ENCODE results near the gene SLC27A5.
"Not testable (repeated sequence)": the region's sequence is repeated elsewhere in the genome, so short reads cannot be mapped to it uniquely, and the experiment has no call there.

Gene SLC27A5

DNA sequence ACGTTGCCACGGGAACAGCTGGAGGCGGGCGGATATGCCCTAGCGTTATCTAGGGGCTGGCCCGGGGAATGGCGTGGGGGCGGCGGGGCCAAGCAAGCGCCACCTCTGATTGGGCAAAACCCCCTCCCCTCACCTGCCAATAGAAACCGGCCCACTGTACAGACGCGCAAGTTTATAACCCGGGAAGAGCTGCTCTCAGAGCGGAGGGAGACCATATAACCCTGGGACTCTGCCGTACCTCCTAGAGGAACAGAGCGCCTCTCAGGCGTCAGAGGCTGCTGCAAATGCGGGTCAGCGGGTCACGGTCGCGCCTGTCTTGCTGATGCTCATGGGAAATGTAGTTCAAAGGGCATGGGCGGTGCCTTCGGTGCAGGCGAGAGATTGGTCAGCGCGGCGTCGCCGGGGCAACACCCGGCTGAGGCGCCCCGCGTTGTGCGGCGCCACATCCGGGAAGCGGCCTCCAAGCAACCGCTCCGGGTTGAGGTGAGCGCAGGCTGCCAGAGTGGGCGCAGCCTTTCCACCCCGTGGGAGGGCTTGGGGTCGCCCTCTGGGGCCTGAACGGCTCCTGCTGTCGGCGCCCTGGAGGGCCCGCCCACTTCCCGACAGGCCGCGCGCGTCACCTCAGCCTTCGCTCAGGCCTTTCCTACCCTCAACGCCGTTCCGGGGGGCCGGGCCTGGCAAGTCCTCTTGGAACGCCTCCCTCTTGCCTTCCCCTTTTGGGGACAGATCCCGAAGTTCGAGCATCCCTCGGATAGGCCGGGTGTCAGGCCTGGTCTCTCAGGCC, 35.9 kb downstream of the SLC27A5 start, which contains the start of gene ZNF446:
Gene ZNF446 (plus strand): TSS at position 639 of the 784 bp plus-strand sequence. CDS start 867 bp downstream, outside the sequence.
- H3K4me3 ChIP-seq (ENCODE audit: low read depth, low read length): peak within 1 kb of the TSS; percentile 67

DNA sequence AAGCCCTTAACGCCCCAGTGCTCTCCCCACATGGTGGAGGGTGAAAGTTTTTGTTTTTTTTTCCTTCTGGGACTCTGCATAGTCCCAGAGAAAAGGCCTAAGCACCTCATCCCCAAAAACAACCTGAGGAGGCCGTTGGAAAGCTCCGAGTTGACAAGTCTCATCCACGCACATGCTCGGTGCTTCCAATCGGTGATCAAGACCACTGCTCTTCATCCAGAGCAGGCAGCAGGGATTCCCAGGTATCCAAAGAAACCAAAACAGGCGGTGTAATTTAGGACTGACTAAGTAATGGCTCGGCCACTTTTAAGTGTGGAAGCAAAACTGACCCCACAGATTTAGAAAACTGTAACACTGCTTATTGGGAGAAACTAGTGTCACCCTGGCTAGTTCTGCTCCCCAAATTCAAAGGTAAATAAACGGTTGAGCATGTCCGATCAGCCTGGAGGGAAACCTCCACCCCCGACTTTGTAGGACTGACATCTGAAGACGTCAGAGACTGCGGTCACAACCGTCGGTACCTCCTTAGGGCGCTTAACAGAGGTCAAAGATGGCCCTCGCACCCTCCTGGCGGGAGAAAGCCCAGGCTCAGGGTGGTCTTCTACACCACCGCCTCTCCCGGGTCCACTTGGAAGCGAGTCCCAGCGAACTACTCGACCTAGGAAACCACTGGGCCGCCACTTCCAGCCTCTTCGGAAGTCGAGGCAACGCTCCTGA, 36.6 kb downstream of the SLC27A5 start:
- peak overlapping the region; percentile 67 for H3K4me3 ChIP-seq (ENCODE audit: low read depth, low read length)
- DNase-seq (ENCODE audit: low read depth): no peak

More for the DNA sequence above, 35.9 kb downstream of the SLC27A5 start, which contains the start of gene ZNF446:
- DNase-seq (ENCODE audit: low read depth): peak; percentile 92

DNA sequence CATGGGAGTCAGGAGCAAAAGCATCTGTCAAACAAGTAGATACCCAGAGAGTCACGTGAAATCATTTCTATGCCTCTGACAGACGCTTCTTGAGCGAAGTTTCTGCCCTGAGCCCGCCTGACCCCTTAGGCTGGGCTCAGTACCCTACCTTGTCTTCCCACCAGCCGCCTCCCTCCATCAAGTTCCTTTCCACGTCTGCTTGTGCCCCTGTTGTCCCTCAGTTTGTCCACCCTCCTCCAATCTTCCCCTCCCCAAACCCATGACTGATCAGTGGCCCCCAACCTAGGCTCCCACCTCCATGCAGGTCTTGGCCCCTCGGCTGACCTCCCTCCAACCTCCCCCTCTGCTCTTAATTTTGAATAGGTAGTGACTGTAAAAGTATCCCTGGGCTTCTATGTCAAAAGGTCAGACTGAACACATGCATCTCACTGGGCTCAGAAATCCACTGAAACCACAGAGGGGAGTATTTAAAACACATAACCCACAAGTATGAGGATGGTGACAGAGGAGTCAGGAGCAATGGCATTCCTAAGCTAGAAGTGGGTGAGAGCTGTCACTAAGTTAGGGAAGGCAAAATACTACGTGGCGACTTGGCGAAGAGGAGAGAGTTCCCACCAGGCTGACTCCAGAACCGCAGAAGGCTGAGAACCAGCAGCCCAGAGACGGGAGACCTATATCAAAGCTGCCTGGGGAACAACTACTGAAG, 37.3 kb downstream of the SLC27A5 start:
- no peak overlapping the region for H3K4me3 ChIP-seq (ENCODE audit: low read depth, low read length)
- peak; percentile 31 for DNase-seq (ENCODE audit: low read depth)

DNA sequence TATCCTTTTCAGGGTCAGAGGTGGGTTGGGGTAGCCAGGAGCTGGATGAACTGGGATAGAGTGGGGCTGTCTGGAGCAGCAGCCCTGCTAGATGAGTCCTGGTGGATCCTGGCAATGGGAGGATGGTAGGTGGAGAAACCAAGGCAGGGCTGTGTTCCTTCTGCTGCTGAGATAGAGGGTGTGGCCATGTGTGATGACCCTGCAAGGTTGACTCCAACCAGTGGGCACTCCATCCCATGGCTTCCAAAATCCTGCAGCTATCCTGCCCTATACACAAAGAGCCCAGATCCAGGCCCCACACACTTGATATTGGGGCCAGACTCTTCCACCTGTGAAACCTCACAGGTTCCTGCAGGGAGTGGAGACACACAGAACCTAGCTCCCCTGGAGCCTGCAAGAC, 38.0 kb downstream of the SLC27A5 start:
- DNase-seq (ENCODE audit: low read depth): no peak
- H3K4me3 ChIP-seq (ENCODE audit: low read depth, low read length): no peak overlapping the region

DNA sequence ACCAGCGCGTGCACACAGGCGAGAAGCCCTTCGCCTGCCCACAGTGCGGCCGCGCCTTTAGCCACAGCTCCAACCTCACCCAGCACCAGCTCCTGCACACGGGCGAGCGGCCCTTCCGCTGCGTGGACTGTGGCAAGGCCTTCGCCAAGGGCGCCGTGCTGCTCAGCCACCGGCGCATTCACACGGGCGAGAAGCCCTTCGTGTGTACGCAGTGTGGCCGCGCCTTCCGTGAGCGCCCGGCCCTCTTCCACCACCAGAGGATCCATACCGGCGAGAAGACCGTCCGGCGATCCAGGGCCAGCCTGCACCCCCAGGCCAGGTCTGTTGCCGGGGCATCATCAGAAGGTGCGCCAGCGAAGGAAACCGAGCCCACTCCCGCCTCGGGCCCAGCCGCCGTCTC, 40.1 kb downstream of the SLC27A5 start:
- no peak overlapping the region for H3K4me3 ChIP-seq (ENCODE audit: low read depth, low read length)
- DNase-seq (ENCODE audit: low read depth): no peak

DNA sequence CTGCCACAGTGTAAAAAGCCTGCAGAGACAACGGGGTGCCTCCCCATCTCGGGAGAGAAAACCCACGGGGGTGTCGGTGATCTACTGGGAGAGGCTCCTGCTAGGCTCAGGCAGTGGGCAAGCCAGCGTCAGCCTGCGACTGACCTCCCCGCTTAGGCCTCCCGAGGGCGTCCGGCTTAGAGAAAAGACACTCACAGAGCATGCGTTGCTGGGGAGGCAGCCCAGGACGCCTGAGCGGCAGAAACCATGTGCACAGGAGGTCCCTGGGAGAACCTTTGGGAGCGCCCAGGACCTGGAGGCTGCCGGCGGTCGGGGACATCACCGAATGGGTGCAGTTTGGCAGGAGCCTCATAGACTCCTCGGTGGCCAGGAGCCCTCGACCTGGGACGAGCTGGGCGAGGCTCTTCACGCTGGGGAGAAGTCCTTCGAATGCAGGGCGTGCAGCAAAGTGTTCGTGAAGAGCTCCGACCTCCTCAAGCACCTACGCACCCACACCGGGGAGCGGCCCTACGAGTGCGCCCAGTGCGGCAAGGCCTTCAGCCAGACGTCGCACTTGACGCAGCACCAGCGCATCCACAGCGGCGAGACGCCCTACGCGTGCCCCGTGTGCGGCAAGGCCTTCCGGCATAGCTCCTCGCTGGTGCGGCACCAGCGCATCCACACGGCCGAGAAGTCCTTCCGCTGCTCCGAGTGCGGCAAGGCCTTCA, 40.8 kb downstream of the SLC27A5 start:
- not testable (repeated sequence) for DNase-seq (ENCODE audit: low read depth); H3K4me3 ChIP-seq (ENCODE audit: low read depth, low read length)

DNA sequence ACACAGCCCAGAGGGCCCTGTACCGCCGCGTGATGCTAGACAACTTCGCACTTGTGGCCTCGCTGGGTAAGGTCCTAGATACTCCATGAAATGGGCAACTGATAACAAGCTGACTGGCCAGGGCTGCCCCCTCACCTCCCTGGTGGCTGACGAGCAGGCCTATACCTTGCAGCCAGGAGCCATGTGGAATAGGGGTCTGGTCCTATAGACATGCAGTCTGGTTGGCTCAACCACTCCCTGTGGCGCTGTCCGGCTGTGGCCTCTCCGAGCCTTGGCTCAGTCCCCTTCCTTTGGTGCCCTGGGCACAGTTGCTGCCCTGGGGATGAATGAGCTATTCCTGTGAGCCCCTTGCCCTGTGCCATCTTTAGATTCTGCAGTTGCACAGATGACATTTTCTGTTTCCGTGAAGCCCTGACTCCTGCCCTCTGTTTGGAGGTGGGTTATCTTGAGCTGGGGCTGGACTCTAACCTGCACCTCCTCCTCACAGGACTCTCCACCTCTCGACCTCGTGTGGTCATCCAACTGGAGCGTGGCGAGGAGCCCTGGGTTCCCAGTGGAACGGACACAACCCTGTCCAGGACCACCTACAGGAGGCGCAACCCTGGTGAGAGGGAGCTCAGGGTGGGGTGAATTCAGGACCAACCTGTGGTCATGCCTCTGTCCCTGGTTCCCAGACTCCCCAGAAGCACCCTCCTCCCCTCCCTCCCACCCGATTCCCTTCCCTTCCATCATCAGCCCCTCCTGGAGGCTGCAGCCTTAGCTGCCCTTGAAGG, 42.4 kb downstream of the SLC27A5 start:
- H3K4me3 ChIP-seq (ENCODE audit: low read depth, low read length): no peak overlapping the region
- no peak for DNase-seq (ENCODE audit: low read depth)

DNA sequence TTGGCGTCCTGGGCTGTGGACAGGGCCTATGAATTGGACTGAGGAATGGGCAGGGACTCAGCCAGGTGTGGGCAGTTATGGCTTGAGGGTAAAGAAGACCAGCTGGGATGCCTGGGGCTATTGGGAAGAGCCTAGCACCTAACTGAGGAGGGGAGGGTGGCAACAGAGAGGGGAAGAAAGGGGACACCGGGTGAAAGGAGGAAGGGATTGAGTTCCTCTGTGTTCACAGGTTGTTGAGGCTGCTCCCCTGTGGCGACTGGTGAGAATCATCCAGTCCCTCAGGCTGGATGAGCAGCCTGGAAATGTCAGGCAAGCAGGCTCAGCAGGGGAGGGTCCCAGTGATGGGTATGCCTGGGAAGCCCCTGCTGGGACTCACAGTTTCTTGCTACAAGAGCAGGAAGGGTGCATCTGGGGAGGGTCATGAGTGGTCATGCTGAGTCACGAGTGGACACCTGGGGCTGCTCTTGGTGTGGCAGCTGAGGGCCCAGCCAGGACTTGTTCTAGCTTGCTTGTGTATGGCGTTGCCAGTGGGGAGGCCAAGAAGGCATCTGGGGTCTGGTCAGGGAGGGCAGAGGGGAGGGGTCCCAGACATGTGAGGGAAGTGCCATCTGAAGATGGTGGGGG, 43.5 kb downstream of the SLC27A5 start:
- peak overlapping the region; percentile 11 for H3K4me3 ChIP-seq (ENCODE audit: low read depth, low read length)
- DNase-seq (ENCODE audit: low read depth): no peak

DNA sequence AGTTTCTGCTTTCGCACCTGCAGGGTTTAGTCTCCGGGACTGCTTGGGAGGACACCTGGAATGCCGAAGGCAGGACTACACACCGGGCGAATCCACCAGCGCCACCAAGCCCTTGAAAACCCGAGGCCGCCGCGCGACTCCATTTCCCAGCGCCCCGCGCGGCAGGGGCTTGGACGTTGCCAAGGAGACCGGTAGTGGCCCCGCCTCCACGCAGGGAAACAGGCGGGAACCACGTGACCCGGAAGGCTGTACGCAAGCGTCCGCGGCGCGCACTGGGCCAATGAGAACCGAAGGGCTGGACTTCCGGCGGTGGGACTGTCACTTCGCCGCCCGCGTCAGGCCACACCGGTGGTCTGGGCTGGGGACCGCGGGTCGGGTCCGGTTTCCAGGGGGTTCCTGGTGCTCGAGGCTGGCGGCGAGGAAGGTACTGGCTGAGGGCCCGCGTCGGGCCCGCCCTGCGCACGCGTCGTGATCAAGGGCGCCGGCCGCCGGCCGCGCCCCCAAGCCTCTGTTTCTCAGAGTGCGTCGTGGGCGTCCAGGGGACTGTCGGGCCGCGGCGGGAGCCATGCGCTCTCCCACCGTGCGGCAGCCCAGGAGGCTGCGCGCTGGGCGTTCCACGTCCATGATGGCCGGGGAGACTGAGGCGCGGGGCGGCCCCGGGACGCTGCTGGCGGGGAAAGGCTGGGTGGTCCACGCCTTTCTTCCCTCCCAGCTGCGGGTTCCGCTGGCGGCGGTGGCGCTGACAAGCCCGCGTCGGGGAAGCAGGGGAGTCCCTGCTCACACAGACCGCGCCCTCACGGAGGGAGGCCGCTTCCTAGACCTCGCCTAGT, 44.8 kb downstream of the SLC27A5 start, which contains the start of gene ZNF324:
Gene ZNF324 (plus strand): TSS at position 321 of the 830 bp plus-strand sequence. CDS start 2,106 bp downstream, outside the sequence.
- DNase-seq (ENCODE audit: low read depth): peak; percentile 76

DNA sequence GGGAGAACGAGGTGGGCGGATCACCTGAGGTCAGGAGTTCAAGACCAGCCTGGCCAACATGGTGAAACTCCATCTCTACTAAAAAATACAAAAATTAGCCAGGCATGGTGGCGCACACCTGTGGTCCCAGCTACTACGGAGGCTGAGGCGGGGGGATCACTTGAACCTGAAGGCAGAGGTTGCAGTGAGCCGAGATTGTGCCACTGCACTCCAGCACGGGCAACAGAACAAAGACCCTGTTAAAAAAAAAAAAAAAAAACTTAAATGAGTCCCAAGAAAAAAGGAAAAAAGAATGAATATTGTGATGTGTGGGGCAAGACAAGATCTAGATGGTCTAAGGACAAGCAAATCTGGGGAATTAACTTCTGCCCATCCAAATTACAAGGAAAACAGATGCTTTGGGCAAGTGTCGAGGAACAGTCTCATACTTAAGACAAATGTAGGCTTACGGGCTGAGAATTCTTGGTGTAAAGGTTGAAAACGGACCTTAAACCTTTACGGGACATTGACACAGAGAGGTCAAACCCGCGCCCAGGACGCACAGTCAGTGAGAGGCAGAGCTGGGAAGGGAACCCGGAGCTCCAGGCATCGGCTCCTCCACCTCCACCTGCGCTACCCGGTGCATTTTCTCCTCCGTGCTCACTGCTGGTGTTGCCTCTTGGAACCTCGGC, 45.6 kb downstream of the SLC27A5 start:
- no peak for DNase-seq (ENCODE audit: low read depth)
- H3K4me3 ChIP-seq (ENCODE audit: low read depth, low read length): peak overlapping the region; percentile 92

More for the DNA sequence above, 44.8 kb downstream of the SLC27A5 start, which contains the start of gene ZNF324:
- peak within 1 kb of the TSS; percentile 92 for H3K4me3 ChIP-seq (ENCODE audit: low read depth, low read length)

DNA sequence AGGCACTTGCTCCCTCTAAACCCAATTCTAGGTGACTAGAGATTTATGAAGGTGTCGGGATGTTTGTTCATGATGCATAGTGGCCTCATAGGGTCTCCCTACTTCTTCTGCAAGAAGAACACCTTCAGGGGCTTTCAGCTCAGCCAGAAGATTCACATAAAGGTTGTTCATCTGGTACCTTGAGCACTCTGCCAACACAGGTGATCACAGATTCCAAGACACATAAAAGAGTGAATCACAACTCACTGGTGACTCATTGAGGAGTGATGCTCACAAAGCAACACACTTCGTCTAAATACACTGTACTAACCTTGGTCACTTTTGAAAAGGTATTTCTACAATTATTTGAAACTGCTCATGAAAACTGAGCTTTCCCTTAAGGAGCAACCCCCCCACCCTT, 51.8 kb downstream of the SLC27A5 start:
- no peak overlapping the region for H3K4me3 ChIP-seq (ENCODE audit: low read depth, low read length)
- DNase-seq (ENCODE audit: low read depth): no peak

DNA sequence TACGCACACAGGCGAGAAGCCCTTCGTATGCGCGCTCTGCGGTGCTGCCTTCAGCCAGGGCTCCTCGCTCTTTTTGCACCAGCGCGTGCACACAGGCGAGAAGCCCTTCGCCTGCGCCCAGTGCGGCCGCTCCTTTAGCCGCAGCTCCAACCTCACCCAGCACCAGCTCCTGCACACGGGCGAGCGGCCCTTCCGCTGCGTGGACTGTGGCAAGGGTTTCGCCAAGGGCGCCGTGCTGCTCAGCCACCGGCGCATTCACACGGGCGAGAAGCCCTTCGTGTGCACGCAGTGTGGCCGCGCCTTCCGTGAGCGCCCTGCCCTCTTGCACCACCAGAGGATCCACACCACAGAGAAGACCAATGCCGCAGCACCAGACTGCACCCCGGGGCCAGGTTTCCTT, 55.7 kb downstream of the SLC27A5 start:
- H3K4me3 ChIP-seq (ENCODE audit: low read depth, low read length): no peak overlapping the region
- DNase-seq (ENCODE audit: low read depth): no peak

DNA sequence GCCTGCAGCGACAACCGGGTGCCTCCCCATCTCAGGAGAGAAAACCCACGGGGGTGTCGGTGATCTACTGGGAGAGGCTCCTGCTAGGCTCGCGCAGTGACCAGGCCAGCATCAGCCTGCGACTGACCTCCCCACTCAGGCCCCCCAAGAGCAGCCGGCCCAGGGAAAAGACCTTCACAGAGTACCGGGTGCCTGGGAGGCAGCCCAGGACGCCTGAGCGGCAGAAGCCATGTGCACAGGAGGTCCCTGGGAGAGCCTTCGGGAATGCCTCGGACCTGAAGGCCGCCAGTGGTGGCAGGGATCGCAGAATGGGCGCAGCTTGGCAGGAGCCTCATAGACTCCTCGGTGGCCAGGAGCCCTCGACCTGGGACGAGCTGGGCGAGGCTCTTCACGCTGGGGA, 56.5 kb downstream of the SLC27A5 start:
- DNase-seq (ENCODE audit: low read depth): no peak
- H3K4me3 ChIP-seq (ENCODE audit: low read depth, low read length): no peak overlapping the region

DNA sequence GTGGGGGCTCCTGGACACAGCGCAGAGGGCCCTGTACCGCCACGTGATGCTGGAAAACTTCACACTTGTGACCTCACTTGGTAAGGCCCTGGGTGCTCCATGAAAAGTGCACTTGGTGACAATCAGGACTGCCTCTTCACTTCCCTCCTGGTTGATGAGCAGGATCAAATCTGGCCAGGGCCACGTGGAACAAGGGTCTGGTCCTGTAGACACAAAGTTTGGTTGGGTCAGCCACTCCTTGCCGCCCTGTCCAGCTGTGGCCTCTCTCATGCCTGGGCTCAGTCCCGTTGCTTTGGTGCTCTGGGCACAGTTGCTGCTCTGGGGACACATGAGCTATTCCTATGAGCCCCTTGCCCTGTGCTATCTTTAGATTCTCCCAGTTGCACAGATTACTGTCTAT, 58.0 kb downstream of the SLC27A5 start:
- no peak overlapping the region for H3K4me3 ChIP-seq (ENCODE audit: low read depth, low read length)
- DNase-seq (ENCODE audit: low read depth): no peak

DNA sequence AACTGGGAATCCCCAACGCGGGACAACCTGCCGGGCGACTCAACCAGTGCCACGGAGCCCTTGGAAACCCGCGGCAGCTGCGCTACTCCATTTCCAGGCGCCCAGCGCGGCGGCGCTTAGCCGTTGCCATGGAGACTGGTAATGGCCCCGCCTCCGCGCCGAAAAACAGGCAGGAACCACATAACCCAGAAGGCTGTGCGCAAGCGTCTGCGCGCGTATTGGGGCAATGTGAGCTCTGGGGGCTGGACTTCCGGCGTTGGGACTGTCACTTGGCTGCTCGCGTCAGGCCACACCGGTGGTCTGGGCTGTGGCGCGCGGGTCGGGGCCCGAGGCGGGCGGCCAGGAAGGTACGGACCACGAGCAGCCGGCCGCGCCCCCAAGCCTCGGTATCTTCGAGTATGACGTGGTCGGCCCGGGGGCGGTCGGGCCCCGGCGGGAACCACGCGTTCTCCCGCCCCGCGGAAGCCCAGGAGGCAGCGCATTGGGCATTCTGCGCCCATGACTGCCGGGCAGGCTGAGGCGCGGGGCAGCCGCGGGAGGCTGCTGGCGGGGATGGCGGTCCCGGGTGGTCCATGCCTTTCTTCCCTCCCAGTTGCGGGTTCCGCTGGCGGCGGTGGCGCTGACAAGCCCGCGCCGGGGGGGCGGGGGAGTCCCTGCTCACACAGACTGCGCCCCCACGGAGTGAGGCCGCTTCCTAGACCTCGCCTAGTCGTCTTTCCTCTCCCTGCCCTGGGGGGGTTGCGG, 60.3 kb downstream of the SLC27A5 start, which contains the start of gene ZNF324B:
Gene ZNF324B (plus strand): TSS at position 265 of the 744 bp plus-strand sequence. CDS start 2,080 bp downstream, outside the sequence.
- DNase-seq (ENCODE audit: low read depth): peak; percentile 72
- H3K4me3 ChIP-seq (ENCODE audit: low read depth, low read length): peak within 1 kb of the TSS; percentile 78

DNA sequence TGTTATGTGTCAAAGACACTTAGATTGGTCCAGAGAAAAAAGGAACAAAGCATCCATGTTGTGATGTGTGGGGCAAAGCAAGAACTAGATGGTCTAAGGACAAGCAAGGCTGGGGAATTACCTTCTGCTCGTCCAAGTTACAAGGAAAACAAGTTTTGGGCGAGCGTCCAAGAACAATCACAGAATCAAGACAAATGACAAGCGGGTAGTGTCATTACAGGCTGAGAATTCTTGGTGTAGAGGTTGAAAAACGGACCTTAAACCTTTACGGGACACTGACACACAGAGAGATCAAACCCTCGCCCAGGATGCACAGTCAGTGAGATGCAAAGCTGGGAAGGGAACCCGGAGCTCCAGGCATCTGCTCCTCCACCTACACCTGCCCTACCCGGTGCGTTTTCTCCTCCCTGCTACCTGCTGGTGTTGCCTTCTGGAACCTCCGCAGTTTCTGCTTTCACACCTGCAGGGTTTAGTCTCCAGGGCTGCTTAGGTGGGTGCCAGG, 60.9 kb downstream of the SLC27A5 start:
- DNase-seq (ENCODE audit: low read depth): no peak
- H3K4me3 ChIP-seq (ENCODE audit: low read depth, low read length): peak overlapping the region; percentile 78
